Measurements from ENCODE around the gene SMCO4. TPM values are rescaled to one million over a fixed set of nuclear protein-coding genes. Genes with fewer than 3 reads are reported as not detected.

The SMCO4 gene
- total and polyA plus RNA-seq, 2 experiments from 2014 or later = 62.9 to 85.4 TPM

GRCh38 chr11:93480756-93481155 lies 62.4 kb downstream of the SMCO4 start:
- H3K4me1 ChIP-seq (ENCODE audit: low read depth) = peaks cover 54% of the 10 kb centered on the region

DNA sequence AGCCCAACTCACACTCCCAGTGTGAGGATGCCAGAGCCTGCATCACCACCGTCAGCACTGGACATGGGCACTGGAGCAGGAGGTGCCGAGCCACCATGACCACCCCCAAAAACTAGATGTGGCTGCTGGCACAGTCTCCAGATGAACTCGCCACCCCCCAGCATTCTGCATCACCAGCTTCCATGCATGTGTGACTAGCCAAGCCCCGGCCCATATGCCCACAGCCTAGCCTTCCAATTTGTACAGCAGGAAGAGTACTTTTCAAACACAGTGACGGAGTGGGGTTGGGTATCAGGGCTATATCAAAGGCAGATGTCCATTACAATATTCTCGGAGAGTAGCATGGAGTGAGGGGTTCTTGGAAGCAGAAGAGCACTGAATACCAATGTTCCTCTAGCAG lies 62.9 kb downstream of the SMCO4 start:
- H3K36me3 ChIP-seq = no peaks in the 10 kb centered on the region
- H3K27me3 ChIP-seq = no peaks in the 10 kb centered on the region
- H3K27ac ChIP-seq = no peak overlapping the region
- peaks cover 49% of the 10 kb centered on the region for H3K4me1 ChIP-seq (ENCODE audit: low read depth)
- no peak for DNase-seq (ENCODE audit: low read depth in 1 of 2, low spot score in 1 of 2)
- H3K9me3 ChIP-seq (ENCODE audit: low read depth) = no peaks in the 10 kb centered on the region
- TF ChIP-seq, protein P1, sequence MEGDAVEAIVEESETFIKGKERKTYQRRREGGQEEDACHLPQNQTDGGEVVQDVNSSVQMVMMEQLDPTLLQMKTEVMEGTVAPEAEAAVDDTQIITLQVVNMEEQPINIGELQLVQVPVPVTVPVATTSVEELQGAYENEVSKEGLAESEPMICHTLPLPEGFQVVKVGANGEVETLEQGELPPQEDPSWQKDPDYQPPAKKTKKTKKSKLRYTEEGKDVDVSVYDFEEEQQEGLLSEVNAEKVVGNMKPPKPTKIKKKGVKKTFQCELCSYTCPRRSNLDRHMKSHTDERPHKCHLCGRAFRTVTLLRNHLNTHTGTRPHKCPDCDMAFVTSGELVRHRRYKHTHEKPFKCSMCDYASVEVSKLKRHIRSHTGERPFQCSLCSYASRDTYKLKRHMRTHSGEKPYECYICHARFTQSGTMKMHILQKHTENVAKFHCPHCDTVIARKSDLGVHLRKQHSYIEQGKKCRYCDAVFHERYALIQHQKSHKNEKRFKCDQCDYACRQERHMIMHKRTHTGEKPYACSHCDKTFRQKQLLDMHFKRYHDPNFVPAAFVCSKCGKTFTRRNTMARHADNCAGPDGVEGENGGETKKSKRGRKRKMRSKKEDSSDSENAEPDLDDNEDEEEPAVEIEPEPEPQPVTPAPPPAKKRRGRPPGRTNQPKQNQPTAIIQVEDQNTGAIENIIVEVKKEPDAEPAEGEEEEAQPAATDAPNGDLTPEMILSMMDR (IDR thresholded peaks at IDR 0.05; ENCODE audit: low read depth, low read length) = no peak
- no peak overlapping the region for H3K4me3 ChIP-seq

More at GRCh38 chr11:93480756-93481155, 62.4 kb downstream of the SMCO4 start:
- Histone ChIP-seq H3K36me3 (no peaks in the 10 kb centered on the region), H3K27me3 (no peaks in the 10 kb centered on the region), H3K4me3 (no peak overlapping the region), H3K27ac (no peak overlapping the region), H3K9me3 (ENCODE audit: low read depth) (no peaks in the 10 kb centered on the region)
- TF ChIP-seq, protein P1 (IDR thresholded peaks at IDR 0.05; ENCODE audit: low read depth, low read length) = no peak
- no peak for DNase-seq (ENCODE audit: low read depth in 1 of 2, low spot score in 1 of 2)

DNA sequence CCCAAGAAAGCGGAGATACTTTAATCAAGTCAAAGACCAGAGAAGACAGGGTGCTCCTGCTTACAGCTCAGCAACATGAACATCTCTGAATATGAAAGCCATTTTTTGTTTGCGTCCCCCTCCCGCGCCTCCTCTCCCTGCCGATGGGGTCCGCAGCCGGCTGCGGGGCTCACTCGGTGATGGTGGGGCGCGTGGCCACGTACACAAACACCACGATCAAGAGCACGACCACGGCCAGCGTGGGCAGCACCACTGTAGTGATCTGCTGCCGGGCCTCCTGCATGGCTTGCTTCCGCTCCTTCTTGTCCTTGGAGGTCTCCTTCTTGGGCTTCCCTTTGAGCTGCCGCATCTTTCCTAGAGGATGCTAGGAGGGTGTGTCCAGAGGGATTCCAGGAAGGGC lies 64.3 kb downstream of the SMCO4 start:
- Histone ChIP-seq H3K9me3 (ENCODE audit: low read depth) (no peaks in the 10 kb centered on the region), H3K27me3 (no peaks in the 10 kb centered on the region), H3K36me3 (no peaks in the 10 kb centered on the region), H3K27ac (no peak overlapping the region), H3K4me1 (ENCODE audit: low read depth) (peaks cover 52% of the 10 kb centered on the region), H3K4me3 (no peak overlapping the region)
- TF ChIP-seq, protein P1 (IDR thresholded peaks at IDR 0.05; ENCODE audit: low read depth, low read length) = no peak
- no peak for DNase-seq (ENCODE audit: low read depth in 1 of 2, low spot score in 1 of 2)

DNA sequence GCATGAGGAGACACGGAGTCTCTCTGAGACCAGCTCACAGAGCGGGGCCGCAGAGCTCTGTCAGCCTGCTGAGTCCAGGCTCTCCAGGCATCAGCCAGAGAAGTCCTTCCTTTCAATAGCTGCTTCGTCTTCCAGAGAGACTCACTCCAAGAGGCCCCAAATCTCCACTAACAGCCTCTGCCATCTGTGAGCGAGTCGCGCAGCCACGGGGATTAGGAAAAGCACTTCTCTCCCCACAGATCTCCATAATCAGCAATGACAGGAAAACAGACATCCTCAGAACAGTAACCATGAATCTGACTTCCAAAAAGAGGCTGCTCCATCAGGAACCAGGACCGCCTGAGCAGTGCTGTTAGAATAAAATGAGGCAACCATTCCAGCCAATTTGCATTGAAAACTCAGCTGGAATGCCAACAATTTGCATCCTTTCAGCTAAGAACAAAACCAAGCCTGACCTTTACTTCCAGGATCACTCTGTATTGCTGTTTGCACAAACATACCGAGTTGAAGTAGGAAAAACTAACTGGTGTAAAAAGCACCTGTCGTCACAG lies 65.4 kb downstream of the SMCO4 start:
- Histone ChIP-seq H3K27me3 (no peaks in the 10 kb centered on the region), H3K4me1 (ENCODE audit: low read depth) (peaks cover 44% of the 10 kb centered on the region), H3K9me3 (ENCODE audit: low read depth) (no peaks in the 10 kb centered on the region), H3K27ac (peak overlapping the region; percentile 70), H3K4me3 (no peak overlapping the region), H3K36me3 (no peaks in the 10 kb centered on the region)
- TF ChIP-seq, protein P1 (IDR thresholded peaks at IDR 0.05; ENCODE audit: low read depth, low read length) = no peak
- no peak for DNase-seq (ENCODE audit: low read depth in 1 of 2, low spot score in 1 of 2)

DNA sequence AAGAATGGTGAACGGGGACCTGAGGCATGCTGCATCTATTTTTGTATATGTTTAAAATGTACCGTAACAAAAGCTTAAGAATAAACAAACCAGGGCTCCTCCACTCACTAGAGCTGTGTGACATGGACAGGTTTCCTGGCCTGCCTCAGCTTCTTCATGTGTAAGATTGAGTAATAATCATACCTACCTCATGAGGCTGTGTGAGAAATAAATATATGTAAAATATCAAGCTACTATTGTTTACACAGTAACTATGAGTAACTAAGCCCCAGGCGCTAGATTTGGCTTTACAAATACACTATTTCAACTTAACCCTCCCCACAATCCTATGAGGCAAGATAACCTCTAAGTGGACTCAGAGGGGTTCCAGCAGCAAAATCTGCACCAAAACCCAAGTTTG lies 66.4 kb downstream of the SMCO4 start:
- Histone ChIP-seq H3K27me3 (no peaks in the 10 kb centered on the region), H3K27ac (peak overlapping the region; percentile 70), H3K4me1 (ENCODE audit: low read depth) (peaks cover 36% of the 10 kb centered on the region), H3K4me3 (no peak overlapping the region), H3K36me3 (no peaks in the 10 kb centered on the region), H3K9me3 (ENCODE audit: low read depth) (no peaks in the 10 kb centered on the region)
- no peak for DNase-seq (ENCODE audit: low read depth in 1 of 2, low spot score in 1 of 2)
- TF ChIP-seq, protein P1 (IDR thresholded peaks at IDR 0.05; ENCODE audit: low read depth, low read length) = no peak
